OCI-LY7 (cell line): Measurements from ENCODE around the gene EWSR1. TPM values are rescaled to one million over a fixed set of nuclear protein-coding genes. Genes with fewer than 3 reads are reported as not detected.

Experiments
- BruUV-seq: library from RNA; stranded (reverse); fragments of 400-500 nt; replicated peaks from 2 replicates; lab custom pipeline; 2021; lab: Mats Ljungman, UMichigan
- CTCF ChIA-PET: fragments of 300-600 bp; sonication (Branson Sonifier 250); formaldehyde crosslinking; loops from one replicate; lab custom pipeline; 2022; ENCODE audit warnings: antibody characterized with exemption; ENCODE audit not compliant: unreplicated experiment; lab: Charles Lee
- POLR2A ChIA-PET: fragments of 300-600 bp; sonication (Branson Sonifier 250); formaldehyde crosslinking; loops from one replicate; lab custom pipeline; 2022; ENCODE audit warnings: antibody characterized with exemption; lab: Charles Lee
- DNase-seq: peaks from one replicate; pipeline ENCODE4 v3.0.0-alpha.2; 2015; ENCODE audit warnings: low spot score
- H2AFZ ChIP-seq: fragments of 200-600 bp; sonication (generic), shearing (Covaris generic); 2 replicates; pipeline ENCODE4 v1.6.1; 2014; ENCODE audit warnings: mild to moderate bottlenecking, antibody characterized with exemption, low read length, moderate library complexity
- H3K27ac ChIP-seq: fragments of 200-600 bp; sonication (generic); 2 replicates; pipeline ENCODE4 v1.5.1; 2014; ENCODE audit warnings: mixed run types, low read depth, mild to moderate bottlenecking, moderate library complexity, low read length, inconsistent platforms; ENCODE audit not compliant: poor library complexity, severe bottlenecking
- H3K36me3 ChIP-seq: fragments of 200-600 bp; sonication (generic); 2 replicates; pipeline ENCODE4 v1.6.1; 2014; ENCODE audit warnings: mild to moderate bottlenecking, antibody characterized with exemption, low read length, moderate library complexity, mixed read lengths; ENCODE audit not compliant: insufficient read depth
- H3K4me1 ChIP-seq: fragments of 200-600 bp; sonication (generic); 2 replicates; pipeline ENCODE4 v1.5.1; 2014; ENCODE audit warnings: mild to moderate bottlenecking, low read length; ENCODE audit not compliant: insufficient read depth, poor library complexity, severe bottlenecking
- H3K4me2 ChIP-seq: fragments of 200-600 bp; sonication (generic); 2 replicates; pipeline ENCODE4 v1.6.1; 2014; ENCODE audit warnings: mild to moderate bottlenecking, low read length
- H3K4me3 ChIP-seq: fragments of 200-600 bp; sonication (generic); 2 replicates; pipeline ENCODE4 v1.5.1; 2014; ENCODE audit warnings: mild to moderate bottlenecking, low read depth, low read length; ENCODE audit not compliant: poor library complexity, severe bottlenecking
- H3K79me2 ChIP-seq: fragments of 200-600 bp; sonication (generic); 2 replicates; pipeline ENCODE4 v1.6.1; 2016; ENCODE audit warnings: low read depth, mild to moderate bottlenecking, low read length, moderate library complexity, mixed read lengths; ENCODE audit not compliant: insufficient read depth
- H3K9me2 ChIP-seq: fragments of 200-600 bp; sonication (generic); 2 replicates; pipeline ENCODE4 v1.6.1; 2016; ENCODE audit warnings: mild to moderate bottlenecking, low read length, mixed read lengths; ENCODE audit not compliant: insufficient read depth
- H3K9me3 ChIP-seq: fragments of 200-600 bp; sonication (generic); 2 replicates; pipeline ENCODE4 v1.6.1; 2014; ENCODE audit warnings: mild to moderate bottlenecking, mixed run types, low read length, mixed read lengths
- H4K20me1 ChIP-seq: fragments of 200-600 bp; sonication (generic); 2 replicates; pipeline ENCODE4 v1.6.1; 2014; ENCODE audit warnings: mild to moderate bottlenecking, antibody characterized with exemption, low read length, moderate library complexity, mixed read lengths; ENCODE audit not compliant: insufficient read depth
- CTCF ChIP-seq: fragments of 200-600 bp; sonication (generic); conservative IDR thresholded peaks from 2 replicates; pipeline ENCODE4 v1.5.1; 2014; ENCODE audit warnings: mild to moderate bottlenecking, antibody characterized with exemption, low read length, moderate library complexity, mixed read lengths
- EZH2phosphoT487 ChIP-seq: fragments of 200-600 bp; sonication (generic); IDR thresholded peaks from 2 replicates; pipeline ENCODE4 v1.6.1; 2018; ENCODE audit warnings: low read depth, borderline replicate concordance, mild to moderate bottlenecking, mixed run types, antibody characterized with exemption, low read length, moderate library complexity, mixed read lengths
- intact Hi-C: fragments of 100-400 bp; cut with micrococcal nuclease; formaldehyde crosslinking; loops from one replicate; pipeline ENCODE4 v1.10.0; 2022; ENCODE audit not compliant: unreplicated experiment
- total RNA-seq, 2 experiments: library from RNA; depleted of rRNA in 1 of 2; stranded (reverse); fragments of >200 nt in 1 of 2; shearing (Covaris generic) in 1 of 2; gene quantifications; 2 replicates each; pipeline ENCODE4 v1.2.3, GENCODE V29; 2014 to 2022

The EWSR1 gene
- total RNA-seq, 2 experiments from 2014 or later: 270 to 333 TPM

- no TSS peak for BruUV-seq
- no peak overlapping the region for H2AFZ ChIP-seq
- H3K4me3 ChIP-seq: no peak overlapping the region
- H3K9me3 ChIP-seq: no peaks in the 10 kb centered on the region
- H3K9me2 ChIP-seq: no peaks in the 10 kb centered on the region
- CTCF ChIA-PET: interaction anchor here (0.6 kb wide), 1 partner anchor 9 kb away, joined by 3 read pairs; no protein-coding TSS in a partner anchor
- H4K20me1 ChIP-seq: no peaks in the 10 kb centered on the region
- H3K4me1 ChIP-seq: peaks cover 4% of the 10 kb centered on the region
- H3K27ac ChIP-seq: no peak overlapping the region
- no peak overlapping the region for H3K4me2 ChIP-seq
- peaks cover 67% of the 10 kb centered on the region for H3K36me3 ChIP-seq
- DNase-seq: no peak
- intact Hi-C loops: no loop called here
- H3K79me2 ChIP-seq: no peaks in the 10 kb centered on the region
- POLR2A ChIA-PET: no interaction called here
- no peak for TF ChIP-seq CTCF
- TF ChIP-seq EZH2phosphoT487: no peak
Observed at GRCh38 chr22:29323641-29324040, 55.6 kb downstream of the EWSR1 start.

GRCh38 chr22:29325356-29325755 is 57.3 kb downstream of the EWSR1 start:
- TF ChIP-seq EZH2phosphoT487 (no peak), CTCF (no peak)
- no peaks in the 10 kb centered on the region for H3K79me2 ChIP-seq
- BruUV-seq: TSS peak; percentile 14
- intact Hi-C loops: no loop called here
- ChIA-PET CTCF (no interaction called here), POLR2A (no interaction called here)
- peaks cover 4% of the 10 kb centered on the region for H3K4me1 ChIP-seq
- H3K9me2 ChIP-seq: no peaks in the 10 kb centered on the region
- no peak overlapping the region for H3K4me2 ChIP-seq
- H3K4me3 ChIP-seq: no peak overlapping the region
- H3K27ac ChIP-seq: no peak overlapping the region
- H2AFZ ChIP-seq: no peak overlapping the region
- no peaks in the 10 kb centered on the region for H4K20me1 ChIP-seq
- H3K36me3 ChIP-seq: peaks cover 74% of the 10 kb centered on the region
- no peaks in the 10 kb centered on the region for H3K9me3 ChIP-seq
- DNase-seq: no peak

GRCh38 chr22:29325785-29326315 is 57.8 kb downstream of the EWSR1 start:
- H2AFZ ChIP-seq: no peak overlapping the region
- H3K4me3 ChIP-seq: no peak overlapping the region
- POLR2A ChIA-PET: no interaction called here
- CTCF ChIA-PET: interaction anchor here (0.6 kb wide), 1 partner anchor 11 kb away, joined by 4 read pairs; no protein-coding TSS in a partner anchor
- H3K4me1 ChIP-seq: peaks cover 2% of the 10 kb centered on the region
- intact Hi-C loops: no loop called here
- H3K4me2 ChIP-seq: no peak overlapping the region
- no peak overlapping the region for H3K27ac ChIP-seq
- no peaks in the 10 kb centered on the region for H4K20me1 ChIP-seq
- TF ChIP-seq EZH2phosphoT487: no peak
- no TSS peak for BruUV-seq
- H3K79me2 ChIP-seq: no peaks in the 10 kb centered on the region
- no peaks in the 10 kb centered on the region for H3K9me2 ChIP-seq
- H3K9me3 ChIP-seq: no peaks in the 10 kb centered on the region
- H3K36me3 ChIP-seq: peaks cover 74% of the 10 kb centered on the region
- DNase-seq: no peak
